Testis (tissue), 2 donors: ENCODE results near the gene RNF40.

ENCODE experiments used
- POLR2A ChIP-seq: fragments of 450-650 bp; IDR thresholded peaks from one replicate; pipeline ENCODE4 v1.6.1; 2017; ENCODE audit warnings: antibody characterized with exemption, mild to moderate bottlenecking, moderate library complexity
- TF ChIP-seq, protein P1 (sequence below), 3 experiments: fragments of 450-650 bp in 2 of 3; fragments of 200-600 bp in 1 of 3; sonication (generic) in 1 of 3; IDR thresholded peaks; one replicate each; pipeline ENCODE4 v1.5.1; 2016 to 2019; ENCODE audit warnings: antibody characterized with exemption in 3 of 3, mild to moderate bottlenecking in 2 of 3, moderate library complexity in 1 of 3

DNA sequence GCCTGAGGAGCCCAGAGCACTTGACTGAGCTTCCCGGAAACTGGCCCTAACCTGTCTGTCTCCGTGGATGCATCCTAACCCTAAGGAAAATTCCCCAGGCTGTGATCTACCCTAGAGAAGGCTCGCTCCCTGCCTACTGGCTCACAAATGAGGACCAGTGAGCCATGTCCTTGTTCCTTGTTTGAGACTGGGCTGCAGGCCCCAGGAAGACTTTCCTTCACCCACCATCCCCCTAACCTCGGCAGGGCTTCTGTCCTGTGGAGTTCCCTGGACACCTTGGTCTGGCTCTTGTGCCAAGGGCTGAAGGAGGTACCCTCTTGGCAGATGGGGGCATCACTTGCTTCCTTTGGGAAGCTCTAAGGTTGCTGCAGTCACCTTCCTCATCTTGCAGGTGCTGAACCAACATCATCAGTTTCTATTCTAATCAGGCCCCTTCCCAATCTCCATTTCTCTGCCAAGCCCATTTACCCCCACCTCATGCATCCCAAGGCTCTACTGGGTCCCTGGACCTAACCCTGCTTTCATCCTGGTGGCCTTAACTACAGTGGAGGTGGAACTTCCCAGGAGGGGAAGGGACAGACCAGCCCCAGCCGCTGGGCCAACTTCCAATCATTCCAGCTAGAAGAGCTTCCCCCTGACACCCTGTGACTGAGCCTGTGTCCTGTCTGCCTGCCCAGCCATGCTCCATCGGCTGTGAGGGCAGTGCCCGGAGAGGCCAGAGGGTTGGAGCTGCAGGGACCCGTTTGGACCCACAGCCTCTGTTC is 12.4 kb downstream of the RNF40 start:
- TF ChIP-seq, protein P1, sequence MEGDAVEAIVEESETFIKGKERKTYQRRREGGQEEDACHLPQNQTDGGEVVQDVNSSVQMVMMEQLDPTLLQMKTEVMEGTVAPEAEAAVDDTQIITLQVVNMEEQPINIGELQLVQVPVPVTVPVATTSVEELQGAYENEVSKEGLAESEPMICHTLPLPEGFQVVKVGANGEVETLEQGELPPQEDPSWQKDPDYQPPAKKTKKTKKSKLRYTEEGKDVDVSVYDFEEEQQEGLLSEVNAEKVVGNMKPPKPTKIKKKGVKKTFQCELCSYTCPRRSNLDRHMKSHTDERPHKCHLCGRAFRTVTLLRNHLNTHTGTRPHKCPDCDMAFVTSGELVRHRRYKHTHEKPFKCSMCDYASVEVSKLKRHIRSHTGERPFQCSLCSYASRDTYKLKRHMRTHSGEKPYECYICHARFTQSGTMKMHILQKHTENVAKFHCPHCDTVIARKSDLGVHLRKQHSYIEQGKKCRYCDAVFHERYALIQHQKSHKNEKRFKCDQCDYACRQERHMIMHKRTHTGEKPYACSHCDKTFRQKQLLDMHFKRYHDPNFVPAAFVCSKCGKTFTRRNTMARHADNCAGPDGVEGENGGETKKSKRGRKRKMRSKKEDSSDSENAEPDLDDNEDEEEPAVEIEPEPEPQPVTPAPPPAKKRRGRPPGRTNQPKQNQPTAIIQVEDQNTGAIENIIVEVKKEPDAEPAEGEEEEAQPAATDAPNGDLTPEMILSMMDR (IDR thresholded peaks at IDR 0.05), result no peak
- no peak for TF ChIP-seq POLR2A
